ENCODE results near the gene DQX1.

GRCh38 chr2:74530239-74531187, 4.5 kb upstream of the DQX1 start:
- TF ChIP-seq CTCF (conservative IDR thresholded peaks at IDR 0.05; ENCODE audit: low read depth in 2 of 2), result no peak
- TF ChIP-seq POLR2AphosphoS5 (IDR thresholded peaks at IDR 0.05; ENCODE audit: low read depth), result no peak

All from GM23338 (cell line).